Brain pericyte (primary cell): ENCODE measurements around the gene PAQR8.
"Not testable (repeated sequence)": the region's sequence is repeated elsewhere in the genome, so short reads cannot be mapped to it uniquely, and the experiment has no call there.

Experiments
- DNase-seq: peaks from one replicate; pipeline ENCODE4 v3.0.0-alpha.2; 2012; ENCODE audit warnings: low read depth, low spot score

Gene PAQR8

GRCh38 chr6:52376763-52377162, 14.8 kb downstream of the PAQR8 start:
- no peak for DNase-seq

DNA sequence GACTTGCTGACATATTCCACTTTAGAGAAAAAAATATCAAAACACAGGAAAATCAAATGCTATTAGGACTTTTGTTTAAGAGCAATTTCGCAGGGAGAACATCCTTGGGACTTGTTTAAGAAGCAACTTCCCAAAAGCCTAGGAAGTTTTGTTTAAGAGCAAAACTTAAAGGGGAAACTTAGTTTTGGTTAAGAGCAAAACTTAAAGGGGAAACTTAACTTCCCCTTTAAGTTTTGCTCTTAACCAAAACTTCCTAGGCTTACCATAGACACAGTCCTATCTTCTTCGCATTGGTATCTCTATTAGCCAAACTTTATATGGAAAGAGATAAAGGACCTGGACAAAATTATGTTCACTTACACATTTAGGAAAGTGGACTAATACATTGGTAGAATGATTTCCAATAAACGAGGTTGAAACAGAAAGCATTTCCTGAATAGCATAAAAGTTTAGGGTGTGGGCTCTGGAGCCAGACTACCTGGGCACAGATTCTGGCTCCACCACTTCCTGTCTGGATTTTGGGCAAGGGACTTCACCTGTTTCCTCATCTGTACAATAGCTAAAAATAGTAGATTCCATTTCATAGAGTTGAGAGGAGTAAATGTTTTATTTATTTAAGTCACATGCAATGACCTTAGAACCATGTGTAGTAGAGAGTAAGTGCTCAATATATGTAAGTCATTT, 15.7 kb downstream of the PAQR8 start:
- DNase-seq, result no peak

DNA sequence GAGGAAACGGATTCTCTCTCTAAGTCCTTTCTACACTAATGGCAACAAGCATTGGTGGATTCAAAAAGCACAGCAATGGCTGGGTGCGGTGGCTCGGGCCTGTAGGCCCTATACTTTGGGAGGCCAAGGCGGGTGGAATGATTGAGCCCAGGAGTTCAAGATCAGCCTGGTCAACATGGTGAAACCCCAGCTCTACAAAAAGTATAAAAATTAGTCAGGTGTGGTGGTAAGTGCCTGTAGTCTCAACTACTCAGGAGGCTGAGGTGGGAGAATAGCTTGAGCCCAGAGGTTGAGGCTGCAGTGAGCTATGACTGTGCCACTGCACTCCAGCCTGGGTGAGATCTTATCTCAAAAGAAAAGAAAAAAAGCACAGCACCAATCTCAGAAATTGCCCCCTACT, 19.3 kb downstream of the PAQR8 start:
- no peak for DNase-seq

- no peak for DNase-seq
These were observed 22.3 kb downstream of the PAQR8 start for GRCh38 chr6:52384145-52384766.

- no peak for DNase-seq
These were observed 23.1 kb downstream of the PAQR8 start for GRCh38 chr6:52385074-52385473.

DNA sequence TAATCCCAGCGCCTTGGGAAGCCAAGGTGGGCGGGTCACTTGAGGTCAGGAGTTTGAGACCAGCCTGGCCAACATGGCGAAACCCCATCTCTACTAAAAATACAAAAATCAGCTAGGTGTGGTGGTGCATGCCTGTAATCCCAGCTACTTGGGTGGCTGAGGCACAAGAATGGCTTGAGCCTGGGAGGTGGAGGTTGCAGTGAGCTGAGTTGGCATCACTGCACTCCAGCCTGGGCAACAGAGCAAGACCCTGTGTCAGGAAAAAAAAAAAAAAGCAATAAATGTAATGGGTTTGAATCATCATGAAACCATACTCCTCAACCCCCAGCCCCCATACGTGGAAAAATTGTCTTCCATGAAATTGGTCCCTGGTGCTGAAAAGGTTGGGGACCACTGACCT, 26.2 kb downstream of the PAQR8 start:
- not testable (repeated sequence) for DNase-seq

DNA sequence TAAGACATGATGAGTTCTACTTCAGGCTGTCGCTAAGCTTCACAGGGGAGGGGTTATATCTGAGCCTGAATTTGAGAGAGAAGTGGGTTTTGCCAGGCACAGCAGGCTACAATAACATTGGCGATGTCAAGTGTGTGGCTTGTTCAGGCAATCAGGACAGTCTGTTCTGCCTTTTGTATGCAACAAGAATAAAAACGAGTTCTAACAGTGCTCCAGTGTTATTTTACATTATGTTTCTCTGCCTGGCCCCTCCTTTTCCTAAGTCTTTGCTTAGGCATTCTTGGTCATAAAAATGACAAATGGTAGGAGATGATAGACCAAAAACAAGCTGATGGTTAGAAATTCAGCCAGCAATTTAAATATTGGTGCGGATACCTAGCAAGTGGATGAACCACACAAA, 26.8 kb downstream of the PAQR8 start:
- DNase-seq, result no peak

DNA sequence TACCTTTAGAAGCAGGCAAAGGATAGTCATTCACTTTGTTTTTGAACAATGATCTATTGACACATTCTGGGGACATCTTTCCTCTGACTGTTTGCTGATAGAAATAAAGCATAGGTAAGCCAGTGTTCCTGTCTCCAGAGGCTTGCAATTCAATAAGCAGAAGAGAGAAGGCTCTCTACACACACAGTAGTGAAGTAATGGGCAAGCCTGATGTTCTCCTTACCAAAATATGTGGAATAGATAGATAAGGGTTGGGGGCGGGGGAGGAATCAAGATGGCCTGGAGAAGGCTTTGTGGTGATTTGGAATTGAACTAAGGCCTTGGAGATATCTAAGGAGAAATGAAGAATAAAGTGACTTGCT, 27.3 kb downstream of the PAQR8 start:
- DNase-seq, result no peak

DNA sequence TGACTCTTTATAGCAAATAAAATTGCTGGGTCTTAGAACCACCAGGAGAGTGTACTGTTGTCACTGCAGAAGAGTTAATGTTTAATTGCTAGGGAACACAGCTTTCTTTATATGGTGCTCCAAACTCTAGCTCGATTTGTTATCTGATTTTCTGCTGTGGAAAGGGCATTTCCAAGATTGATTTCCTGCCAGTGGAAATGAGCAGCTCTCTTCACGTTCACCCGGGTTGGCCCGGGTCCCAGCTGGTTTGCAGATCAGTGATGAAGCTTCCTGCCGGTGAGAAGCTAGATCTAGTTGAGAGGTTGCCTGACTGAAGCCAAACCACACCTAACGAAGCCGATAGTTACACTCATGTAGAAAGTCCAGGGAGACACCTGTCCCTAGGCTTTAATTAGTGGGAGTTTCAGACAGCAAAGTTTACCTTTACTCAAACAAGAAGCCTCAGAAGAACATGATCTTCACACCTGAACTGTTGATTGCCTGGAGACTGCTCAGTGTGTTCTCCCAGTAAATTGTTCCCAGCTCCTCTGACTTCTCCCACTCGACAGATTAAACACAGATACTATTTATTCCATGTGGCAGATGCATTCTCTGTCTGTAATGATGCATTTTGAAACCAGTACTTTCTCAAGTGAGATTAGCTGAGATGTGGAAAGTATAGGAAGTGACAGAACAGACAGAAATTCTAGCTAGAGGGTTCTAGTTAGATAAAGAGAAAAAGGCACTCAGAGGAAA, 27.8 kb downstream of the PAQR8 start:
- no peak for DNase-seq

DNA sequence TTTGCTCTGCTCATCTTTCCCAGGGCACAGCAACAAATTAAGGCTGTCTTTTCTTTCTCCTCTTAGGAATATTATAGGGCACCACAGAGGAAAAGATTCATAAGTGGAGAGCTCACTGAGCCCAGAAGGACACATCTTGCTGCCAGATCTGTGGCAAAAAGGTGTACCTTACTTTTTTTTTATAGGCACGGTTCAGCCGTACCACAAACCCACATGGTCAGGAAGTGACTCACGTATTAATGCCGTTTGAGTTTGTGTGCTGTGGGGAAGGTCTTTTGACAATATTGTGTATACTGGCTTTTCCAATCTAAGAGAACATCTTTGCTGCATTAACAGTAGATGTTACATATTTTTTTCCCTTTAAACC, 28.4 kb downstream of the PAQR8 start:
- DNase-seq, result no peak

DNA sequence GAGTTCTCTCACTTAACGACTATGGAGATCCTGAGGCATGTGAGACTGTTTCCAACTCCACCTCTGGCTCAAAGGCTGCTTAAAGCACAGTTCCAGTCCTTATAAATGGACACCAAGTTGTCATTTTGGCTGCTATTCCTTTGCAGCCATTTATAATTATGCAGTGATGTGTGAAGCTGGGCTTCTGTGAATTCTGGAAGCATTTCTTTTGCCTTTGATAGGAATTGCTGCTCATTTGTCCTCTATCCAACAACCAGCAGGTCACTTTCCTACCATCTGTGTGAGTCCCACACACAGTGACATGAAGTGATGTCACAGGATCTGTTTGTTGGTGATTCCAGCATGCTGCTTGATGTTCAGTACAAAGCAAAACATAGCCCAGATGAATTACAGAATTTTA, 29.6 kb downstream of the PAQR8 start:
- no peak for DNase-seq

DNA sequence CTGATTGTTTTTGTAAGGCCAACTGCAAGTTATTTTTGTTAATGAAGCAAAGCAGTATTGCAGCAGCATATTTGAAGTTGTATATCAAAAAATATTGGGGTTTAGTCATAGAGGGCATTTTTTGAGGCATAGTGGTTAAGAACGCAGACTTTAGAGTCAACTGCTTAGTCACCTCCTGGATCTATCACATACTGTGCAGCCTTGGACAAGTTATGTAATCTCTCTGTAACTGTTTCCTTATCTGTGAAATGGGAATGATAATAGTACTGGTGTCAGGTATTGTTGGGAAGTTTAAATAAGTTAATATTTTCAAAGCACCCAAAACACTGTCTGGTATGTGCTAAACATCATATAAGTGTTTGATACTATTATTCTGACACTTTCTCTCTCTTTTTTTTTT, 31.0 kb downstream of the PAQR8 start:
- DNase-seq, result no peak

GRCh38 chr6:52393780-52394179, 31.8 kb downstream of the PAQR8 start:
- no peak for DNase-seq

DNA sequence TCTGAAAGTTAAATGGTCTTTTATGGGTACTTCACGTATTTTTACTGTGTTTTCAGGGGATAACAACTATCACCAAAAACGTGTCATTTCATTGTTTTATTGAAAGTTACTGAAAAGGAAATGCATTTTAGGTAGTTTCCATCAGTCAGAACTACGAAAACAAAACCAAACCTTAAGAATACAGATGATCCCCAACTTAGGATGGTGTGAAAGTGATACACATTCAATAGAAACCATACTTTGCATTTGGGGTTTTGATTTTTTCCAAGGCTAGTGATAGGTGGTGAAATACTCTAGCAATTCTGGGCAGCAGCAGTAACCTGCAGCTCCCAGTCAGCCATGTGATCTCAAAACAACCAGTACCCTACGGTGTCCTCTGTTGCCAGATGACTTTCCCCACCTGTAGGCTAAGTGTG, 32.3 kb downstream of the PAQR8 start:
- no peak for DNase-seq

DNA sequence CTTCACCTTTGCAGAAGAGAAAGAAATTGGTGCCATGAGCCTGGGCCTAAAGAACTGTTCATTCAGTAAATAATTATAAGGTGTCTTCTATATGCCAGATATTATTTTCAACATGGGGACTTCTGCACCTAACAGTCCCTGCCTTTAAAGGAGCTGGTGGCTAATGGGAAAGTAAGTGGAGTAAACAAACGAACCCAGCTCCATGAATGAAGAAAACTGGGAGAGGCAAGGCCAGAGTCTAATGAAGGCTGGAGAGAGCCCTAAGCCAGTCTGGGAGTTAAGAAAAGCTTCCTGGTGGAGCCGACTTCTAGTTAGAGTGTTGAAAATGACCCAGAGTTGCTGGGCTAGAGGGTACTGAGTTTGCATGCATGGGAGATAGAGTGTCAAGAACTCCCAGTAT, 34.0 kb downstream of the PAQR8 start:
- DNase-seq, result no peak

GRCh38 chr6:52399511-52400312, 37.8 kb downstream of the PAQR8 start:
- no peak for DNase-seq

DNA sequence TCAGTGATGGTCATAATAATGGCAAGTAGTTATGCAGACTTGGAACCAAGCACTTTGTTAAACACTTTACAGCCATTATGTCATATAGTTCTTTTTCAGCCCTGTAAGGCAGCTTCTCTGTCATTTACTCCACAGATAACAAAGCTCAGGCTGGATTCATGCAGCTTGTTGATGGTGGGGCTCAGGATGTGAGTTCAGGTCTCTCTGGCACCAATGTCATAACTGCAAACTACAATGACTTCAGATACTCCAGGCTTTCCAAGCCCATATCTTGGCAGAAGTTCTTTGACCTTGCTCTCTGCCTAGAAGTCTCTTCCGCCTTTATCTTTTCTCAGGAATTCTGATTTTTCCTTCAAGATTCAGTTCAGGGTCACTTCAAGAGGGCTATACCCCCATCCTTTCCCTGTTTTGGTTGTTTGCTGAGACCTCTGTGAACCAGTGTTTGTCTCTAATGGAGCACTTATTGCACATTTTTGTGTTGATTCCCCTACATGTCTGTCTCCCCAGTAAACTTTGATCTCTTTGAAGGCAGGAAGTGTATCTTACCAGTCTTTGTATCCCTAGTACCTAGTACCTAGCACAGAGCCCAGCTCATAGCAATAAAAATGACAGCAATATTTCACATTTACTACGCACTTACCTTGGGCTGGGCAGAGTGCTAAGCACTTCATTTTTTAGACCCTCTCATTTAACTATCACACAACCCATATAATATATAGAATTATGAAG, 38.5 kb downstream of the PAQR8 start:
- no peak for DNase-seq

GRCh38 chr6:52403086-52403485, 41.1 kb downstream of the PAQR8 start:
- DNase-seq, result no peak

GRCh38 chr6:52403627-52404026, 41.7 kb downstream of the PAQR8 start:
- DNase-seq, result no peak

GRCh38 chr6:52405243-52405642, 43.3 kb downstream of the PAQR8 start:
- no peak for DNase-seq

DNA sequence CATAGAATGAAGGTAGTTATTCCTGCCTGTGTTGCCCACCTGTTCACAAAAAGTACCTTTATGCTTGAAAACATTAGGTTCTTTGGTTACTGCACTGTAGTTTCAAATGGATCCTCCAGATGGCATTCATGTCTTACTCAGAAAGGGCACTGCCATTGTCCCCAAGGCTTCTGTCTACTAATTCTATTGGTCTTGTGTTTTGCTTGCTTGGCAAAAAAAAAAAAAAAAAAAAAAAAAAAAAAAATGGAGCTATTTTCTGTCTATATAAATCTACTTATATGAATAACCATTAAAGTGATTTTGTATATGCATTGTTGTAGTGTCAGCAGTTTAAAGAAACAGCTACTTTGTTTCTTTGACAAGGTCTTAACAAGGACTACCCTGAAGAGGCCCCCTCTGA, 45.5 kb downstream of the PAQR8 start:
- DNase-seq, result no peak

GRCh38 chr6:52409499-52409898, 47.5 kb downstream of the PAQR8 start:
- DNase-seq, result no peak
